Activated T-helper 1 cell treated with Interleukin-2 at 50 U/mL for 16 hours (primary cell): ENCODE measurements around the gene UNC79.

Experiments used
- DNase-seq: peaks from one replicate; pipeline ENCODE4 v3.0.0-alpha.2; 2020; ENCODE audit warnings: low read depth

The UNC79 gene

DNA sequence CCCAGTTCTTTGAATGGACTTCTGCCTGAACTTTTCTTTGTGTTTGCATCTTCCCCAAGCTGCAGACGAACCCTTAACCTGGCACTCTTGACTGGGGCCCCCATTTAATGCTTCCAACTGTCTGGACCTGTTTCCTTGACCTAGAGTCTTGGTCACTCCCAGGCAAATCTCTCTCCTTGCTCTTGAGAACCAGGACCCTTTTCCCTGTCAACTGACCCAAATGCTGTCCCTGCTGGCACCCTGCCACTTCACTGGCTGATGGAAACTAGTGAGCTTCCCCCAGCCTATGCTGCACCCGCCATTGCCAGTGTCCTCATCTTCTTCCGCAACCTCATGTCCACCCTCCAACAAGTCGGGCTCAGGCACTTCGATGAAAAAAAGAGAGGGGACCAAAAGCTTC is 278.1 kb downstream of the UNC79 start:
- no peak for DNase-seq

DNA sequence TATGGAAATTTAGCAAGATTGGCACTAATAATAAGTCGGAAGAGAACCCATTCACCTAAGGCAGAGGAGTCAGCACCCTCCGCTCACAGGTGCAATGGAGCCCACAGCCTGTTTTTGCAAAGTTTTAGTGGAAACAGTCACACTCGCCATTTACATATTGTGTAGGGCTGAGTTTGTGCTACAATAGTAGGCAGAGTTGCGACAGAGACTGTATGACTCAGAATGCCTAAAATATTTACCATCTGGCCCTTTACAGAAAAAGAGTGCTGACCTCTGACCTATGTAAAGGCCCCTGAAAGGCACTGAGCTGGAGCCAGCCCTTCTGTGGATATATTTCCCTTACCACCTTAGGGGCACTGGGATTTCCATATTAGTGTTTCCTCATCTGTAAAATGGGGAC is 278.5 kb downstream of the UNC79 start:
- DNase-seq: no peak

DNA sequence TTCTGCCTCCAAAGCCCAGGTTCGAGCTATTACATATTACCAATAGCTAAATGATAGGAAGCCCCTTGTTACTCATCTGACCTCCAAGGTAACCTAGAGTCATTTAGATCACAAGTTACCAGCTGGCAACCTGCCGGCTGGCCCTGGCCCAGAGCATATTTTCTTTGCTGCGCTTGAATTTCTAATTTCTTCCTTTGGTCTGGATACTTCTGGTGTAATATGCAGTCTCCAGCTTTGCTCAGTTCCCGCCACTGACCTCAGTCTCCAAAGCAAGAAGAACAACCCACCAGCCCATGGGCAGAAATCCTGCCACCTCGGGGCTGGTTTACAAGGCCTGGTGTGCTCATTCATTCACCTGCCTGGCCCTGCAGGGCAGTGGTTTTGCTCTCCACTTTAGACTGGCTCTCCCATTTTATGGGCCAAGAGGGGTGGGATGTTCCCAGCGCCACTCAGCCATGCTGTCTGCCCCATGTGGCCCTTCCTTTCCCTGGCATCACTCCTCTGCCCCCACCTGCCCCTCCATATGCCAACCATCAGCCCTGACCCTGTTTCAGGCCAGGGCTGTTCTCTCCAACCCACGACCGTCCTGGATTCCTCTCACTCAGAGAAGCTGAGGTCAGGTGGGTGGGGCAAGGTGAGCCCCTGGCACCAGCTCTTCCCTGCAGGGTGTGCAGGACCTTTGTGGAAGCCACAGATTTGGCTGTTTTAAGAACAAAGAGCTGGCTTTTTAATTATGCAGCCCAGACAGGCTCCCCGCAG is 281.5 kb downstream of the UNC79 start:
- DNase-seq: no peak

DNA sequence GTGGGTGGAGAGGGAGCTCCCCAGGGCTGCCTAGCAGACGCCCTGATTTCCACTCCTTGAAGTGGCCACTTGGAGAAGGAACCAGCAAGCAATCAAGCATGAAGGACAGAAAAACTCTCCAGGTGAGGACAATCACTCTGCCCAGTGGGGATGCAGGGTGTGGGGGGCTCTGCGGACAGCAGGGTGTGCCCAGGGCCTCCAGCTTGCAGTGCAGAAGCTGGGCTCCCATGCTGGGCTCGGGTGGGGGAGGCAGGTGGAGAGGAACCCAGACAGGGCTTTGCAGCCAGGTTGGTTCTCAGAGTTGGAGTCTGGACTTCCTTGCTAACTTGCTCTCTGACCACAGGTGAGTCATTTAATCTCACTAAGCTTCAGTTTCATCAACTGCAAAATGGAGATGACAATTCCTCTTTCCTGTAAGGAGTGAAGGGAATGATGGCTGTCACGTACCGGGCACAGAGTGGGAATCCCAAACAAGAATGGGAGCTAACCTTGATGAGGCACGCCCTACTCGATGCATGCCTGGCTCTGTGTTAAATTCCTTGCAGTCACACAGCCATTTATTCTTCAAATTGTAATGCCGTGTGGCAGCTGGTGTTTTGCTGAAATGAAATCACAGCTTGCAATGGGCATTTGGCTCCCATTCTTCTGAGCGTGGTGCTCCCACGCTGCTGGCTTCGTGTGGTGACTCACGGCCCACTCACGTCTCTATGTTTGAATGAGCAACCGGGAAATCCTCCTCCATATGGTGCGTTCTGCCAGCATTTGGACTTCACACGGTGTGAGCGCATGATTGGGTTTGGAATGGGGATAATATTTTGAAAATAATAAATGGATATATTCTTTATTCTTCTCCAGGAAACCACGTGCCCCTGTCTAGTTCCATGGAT is 282.3 kb downstream of the UNC79 start:
- DNase-seq: no peak

DNA sequence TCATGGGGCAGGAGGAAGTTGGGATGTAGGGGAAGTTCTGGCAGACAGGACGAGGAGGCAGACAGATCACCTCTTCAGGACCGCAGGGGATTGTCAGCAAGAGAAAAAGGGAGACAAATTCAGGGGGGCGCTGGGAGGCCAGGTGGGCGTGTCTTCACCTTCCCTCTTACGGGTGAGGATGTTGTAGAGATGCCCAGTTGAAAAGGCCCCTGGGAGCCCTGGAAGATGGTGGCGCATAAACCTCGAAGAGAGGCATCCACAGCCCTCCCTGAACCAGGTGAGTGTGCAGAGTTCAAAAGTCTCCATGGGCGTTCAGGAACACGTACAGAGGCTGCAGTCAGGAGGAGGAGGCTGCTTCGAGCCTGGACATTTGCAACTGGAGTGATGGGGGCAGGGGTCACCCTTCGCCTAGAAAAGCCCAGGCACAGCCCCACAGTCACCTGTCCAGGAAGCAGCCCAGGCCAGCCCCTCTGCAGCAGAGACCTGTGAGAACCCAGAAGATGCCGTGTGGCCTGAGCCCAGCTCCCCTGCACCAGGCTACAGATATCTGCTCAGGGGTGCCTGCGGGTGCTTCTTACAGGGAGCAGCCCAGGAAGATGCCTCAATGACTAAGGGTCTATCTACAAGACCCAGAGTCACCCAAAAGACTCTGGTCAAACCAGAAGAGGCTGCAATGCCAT is 283.1 kb downstream of the UNC79 start:
- no peak for DNase-seq

DNA sequence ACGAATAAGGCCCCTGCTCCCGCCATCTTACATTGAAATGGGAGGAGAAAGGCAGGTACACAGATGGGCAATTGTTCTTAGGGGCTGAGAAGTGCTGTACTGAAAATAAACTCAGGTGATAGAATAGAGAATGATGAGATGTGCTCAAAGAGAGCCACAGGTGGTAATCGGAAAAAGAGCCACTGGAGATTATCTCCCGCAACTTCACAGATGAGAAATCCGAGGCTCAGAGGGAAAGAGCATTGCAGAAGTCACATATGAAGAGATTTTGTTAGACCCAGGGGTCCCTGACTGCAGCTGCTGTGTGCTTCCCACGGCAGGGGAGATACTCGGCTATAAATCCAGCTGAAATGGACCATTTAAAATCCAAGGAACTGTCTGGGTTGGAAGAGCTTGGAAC is 283.9 kb downstream of the UNC79 start:
- no peak for DNase-seq

DNA sequence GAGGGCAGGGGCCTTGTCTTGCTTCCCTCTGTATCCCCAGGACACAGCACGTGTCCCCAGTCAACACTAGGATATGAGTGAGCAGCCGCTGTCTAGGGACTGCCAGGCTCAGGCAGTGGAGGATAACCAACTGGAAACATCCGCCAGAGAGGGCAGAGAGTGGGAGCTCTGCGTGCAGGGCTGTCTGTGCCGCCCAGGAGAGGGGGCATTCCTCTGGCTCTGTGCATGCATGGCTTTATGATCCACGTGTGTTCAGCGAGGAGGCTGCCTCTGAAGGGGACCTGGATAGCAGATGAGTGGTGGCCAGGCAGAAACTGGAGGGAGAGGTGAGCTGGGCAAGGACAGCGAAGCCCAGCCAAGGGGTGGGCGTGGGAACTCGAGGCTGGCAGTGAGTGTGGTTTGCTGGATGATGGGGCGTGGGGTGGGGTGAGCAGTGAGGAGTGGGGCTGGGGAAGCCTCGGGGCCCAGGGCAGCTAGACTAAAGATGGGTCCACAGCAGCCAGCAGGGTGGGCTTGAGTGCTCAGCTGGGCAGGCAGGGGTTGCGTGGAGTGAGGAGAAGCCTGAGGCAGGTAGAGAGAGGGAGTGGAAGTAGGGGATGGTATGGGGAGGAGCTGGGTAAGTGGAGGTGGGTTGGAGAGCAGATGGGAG is 284.7 kb downstream of the UNC79 start:
- no peak for DNase-seq

DNA sequence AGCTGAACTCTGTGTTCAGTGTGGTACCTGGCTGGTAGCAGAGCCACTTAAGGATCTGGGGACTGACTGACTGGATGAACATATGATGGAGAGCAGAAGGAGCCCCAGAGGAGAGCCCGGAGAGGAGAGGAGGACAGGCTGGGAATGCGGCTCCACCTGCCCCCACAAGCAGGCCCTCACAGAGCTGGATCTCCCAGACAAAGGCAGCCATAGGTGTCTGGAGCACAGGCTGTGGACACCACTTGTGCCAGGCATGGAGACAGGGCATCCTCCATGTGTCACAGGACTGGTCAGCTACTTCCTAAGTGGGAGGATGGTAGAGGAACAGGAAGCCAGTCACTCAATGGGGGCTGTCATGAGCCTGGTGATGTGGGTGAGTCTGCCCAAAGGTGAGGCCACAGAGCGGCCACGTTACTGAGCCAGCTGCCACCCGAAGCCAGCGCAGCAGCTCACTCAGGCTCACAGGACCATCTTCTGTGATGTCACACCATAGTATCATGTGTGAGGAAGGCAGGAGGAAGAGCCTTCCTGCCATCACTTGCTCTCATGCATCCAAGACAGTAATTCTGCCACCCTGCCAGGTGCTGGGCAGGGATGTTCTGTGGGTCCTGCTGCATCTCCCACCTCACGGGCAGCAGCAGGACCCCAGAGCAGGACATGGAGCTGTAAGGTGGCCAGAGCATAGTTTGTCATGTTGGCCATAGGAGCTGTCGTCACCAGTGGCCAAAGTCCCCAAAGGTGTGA is 285.4 kb downstream of the UNC79 start:
- no peak for DNase-seq

DNA sequence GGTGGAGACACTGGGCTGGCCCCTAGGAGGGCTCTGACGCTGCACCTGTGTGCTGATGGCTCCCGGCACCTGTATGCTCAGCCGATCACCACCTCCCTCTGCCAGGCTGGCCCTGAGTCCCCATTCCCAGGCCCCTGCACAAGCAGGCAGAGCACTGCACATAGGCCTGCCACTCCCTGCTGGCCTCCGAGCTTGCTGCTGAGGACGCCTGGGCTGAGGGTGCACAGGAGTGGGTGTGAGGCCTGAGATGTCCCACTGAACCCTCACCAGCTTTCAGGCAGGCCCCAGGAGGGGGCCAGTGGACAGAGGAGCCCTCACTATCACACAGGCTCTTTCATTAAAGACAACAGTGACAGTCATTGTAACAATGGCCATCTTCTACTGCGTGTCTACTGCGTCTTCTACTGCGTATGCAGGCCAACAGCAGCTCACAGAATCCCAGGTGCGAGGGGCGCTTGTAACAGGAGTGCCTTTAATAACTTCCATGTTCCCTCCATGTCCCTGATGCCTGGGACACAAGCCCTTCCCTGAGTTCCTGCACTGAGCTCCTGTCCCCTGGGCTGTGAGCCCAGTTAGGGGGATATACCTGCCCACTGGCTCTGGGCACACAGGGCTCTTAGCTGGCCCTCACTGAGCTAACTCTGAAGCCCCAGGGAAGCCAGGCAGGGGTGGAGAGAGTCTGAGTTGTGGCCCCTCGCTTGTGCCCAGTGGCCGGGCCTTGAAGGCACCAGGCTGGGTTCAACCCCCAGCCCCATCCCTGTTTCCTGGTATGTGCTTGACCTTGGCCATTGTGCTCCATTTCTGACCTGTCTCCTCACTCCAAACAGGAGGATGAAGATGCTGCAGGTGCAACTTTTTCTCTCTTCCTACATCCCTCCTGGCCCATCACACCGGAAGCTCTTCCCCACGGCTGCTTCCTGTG is 286.3 kb downstream of the UNC79 start:
- DNase-seq: no peak

DNA sequence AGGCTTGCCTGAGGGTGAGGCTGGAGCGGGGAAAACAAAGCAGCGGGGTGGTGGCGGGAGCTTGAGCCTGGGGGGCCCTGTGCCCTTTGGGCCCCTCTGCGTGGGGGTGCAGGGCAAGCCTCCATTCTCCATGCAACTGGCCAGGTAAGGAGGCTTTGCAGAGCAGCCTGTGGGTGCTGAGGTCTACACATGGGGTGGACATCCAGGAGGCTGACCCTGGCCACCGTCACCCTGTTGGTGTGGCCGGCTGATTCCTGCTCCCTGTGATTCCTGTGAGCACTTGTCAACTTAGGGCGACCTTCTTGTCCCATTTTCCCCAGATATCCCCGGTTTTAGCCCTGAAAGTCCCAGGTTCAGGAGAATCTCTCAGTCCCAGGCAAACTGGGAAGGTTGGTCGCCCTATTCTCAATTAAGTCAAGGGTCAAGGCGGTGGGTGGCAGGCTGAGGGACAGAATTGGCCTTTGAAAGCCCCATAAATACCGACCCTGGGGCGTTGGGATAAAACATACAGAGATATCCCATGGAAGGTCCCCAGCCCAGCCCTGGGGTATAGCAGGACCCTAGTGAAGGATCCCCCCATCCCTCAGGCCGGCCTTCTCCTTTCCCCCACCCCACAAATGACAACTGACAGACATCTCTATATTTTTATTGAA is 287.1 kb downstream of the UNC79 start:
- no peak for DNase-seq

DNA sequence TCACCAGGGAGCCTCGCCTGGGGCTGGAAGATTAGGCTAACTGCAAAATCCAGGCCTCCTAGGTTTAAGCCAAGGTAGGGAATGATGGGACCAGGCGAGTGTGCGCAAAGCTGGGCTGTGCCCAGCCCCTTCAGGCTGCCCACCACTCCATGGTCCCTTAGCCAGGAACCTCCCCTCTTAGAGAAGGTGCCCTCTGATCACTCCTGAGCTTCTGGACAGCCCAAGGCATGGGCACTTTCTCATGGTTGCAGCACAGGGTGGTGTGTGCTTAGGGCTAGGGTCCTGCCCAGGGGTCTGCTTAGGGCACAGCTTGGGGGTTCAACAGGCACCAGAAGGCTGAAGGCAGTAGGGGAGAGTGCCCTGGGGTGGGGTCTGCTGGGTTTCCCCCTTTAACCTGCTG is 288.5 kb downstream of the UNC79 start:
- DNase-seq: no peak

DNA sequence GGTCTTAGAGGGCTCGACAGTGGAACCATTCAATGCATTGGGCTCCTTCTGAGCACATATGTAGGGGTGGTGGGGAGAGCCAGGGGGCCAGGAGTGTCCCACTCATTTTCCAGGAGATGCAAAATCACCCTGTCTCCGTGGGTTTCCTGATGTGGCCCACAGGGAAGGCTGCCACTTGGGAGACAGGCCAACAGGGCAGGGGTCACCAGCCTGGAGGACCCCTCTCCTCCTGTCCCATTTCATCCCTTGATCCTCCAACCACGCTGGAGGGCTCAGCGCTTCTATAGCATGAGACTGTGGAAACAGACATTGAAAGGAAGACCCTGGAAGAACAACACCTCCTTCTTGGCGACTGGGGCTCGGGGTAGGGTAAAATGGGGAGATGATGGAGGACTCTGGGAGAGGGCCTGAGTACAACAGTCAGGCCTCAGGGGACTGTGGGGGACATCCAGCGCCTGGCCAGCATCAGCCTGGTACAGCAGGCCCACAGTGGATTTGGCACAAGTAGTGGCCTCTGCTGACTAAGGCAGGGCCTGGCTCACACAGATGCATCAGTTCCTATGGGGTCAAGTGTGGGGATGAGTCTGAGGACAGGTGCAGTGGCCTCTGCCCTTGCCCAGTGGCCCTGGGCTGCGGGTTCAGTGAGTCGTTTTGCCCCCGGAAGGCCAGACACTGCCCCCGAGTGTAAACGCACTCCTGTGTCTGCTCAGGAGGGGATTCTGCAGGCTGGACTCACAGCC is 289.5 kb downstream of the UNC79 start:
- DNase-seq: no peak

DNA sequence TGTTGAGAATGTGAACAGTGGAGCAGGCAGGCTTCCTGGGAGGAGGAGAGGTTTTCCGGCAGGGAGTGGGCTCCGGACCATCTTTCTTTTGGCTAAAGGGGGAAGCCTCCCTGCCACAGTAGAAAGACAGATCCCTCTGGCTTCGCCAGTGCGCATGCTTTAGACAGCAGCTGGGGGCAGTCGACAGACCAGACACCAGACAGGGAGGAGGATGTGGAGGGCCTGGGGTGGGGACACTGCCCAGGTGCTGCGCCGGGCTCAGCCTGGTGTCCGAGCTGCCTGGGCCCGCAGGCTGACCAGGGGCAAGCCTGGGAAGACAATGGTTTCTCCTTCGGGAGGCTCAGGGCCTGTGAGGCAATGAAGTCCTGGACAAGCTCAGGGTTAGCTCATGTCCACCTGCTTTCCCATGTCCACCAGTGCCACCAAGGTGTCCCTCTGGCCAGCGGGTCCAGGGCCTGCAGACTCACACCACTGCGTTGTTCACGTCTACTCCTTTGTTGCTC is 290.3 kb downstream of the UNC79 start:
- no peak for DNase-seq

DNA sequence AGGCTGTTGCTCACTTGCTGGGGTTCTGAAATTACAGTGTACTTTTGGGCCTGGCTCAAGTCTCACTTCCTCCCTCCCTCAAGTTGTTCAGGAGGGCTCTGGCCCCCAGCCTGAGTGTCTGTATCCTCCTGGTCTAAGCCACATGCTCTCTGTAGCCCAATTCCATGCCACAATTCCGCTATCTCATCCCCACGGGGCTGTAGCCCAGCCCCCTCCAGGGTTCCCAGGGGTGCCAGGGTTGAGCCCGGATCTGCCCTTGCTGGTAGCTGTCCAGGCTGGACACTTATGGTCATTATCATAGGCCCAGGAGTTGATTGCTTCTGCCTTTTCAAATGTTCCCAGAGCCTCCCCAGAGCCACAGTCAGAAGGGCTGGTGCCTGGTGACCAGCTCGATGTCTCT is 292.3 kb downstream of the UNC79 start:
- DNase-seq: no peak

DNA sequence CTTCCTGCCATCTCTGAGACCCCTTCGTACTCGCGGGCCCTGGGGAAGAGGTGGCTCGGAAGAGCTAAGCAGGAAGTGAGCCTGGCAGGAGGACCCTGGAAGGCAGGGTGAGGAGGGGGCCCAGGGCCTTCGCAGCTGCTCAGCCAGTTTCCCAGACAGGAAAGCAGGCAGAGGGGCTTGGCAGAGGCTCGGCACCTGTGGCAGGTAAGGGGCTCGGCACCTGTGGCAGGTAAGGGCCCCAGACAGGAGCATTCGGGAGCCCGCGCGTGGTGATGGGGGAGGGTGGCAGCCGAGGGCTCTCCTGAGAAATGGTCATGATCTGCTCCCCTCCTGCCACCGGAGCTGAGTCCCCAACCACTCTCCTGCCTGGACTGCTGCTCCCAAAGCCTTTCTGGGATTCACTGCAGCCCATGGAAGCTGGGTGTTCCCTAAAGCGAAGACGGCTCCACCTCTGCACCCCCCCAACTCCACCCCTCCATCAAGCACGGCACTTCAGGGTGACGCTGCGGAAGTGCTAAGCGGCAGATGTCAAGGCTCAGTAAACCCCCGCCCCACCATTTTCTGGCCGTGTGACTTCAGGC is 294.4 kb downstream of the UNC79 start:
- DNase-seq: no peak

DNA sequence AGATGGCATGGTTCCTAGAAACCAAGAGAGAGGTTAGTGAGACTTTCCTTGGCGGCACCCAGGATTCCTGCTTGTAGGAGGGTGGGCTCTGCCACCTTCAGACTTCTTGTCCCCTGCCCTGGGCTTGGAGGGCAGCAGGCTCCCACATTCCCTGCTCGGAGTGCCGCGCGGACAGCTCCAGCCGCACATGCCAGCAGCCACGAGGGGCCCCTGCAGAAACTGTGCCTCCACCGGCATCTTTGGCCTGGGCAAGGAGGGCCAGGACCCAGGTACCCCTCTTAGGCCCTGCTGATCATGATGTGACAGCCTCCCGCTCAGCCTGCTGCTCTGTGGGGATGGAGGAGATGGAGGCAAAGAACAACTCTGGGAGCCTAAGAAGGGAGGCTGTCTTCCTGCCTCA is 295.3 kb downstream of the UNC79 start:
- DNase-seq: no peak

DNA sequence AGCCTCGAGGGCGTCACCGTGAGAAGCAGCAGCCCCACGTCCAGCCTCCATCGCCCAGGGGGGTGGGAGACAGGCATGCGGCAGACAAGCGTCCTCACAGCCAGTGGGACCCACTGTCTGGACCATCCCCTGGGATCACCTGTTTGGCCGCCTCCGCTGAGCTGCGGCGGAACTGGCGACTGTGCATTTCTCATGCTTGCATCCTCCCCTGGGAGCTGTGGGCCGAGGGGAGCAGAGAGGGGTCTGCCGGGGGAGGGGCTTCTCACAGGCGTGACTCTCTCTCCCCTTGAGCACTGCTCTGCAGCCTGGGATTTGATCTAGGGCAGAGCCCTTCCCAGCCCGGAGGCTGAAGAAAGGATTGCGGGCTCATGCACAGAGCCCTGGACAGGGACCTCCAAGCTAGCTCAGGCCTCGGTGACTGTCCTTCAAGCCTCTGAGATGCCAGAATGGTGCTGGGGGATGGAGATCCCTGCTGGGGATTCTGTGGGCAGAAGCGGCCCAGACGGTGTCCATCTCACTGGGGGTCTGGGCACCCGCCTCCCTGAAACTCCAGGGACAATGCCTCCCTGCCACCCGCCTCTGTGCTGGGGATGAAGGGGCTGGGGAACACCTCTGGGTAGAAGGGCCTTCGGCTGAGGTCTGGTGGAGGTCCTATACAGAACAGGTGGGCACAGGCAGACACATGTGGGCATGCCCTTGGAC is 296.5 kb downstream of the UNC79 start:
- no peak for DNase-seq
